HG03571 (cell line): ENCODE measurements around the gene VIL1.

ENCODE experiments used
- ATAC-seq: cut with Tn5 transposase; IDR thresholded peaks from one replicate; pipeline ENCODE4 v1.9.1; 2021; ENCODE audit not compliant: unreplicated experiment

Gene VIL1

GRCh38 chr2:218435003-218435982 is 16.4 kb downstream of the VIL1 start:
- ATAC-seq = no peak

GRCh38 chr2:218436992-218437391 is 18.1 kb downstream of the VIL1 start:
- ATAC-seq = no peak

GRCh38 chr2:218437969-218438368 is 19.0 kb downstream of the VIL1 start:
- ATAC-seq = no peak

GRCh38 chr2:218438596-218438995 is 19.7 kb downstream of the VIL1 start:
- no peak for ATAC-seq

- ATAC-seq = no peak
These were observed 25.9 kb downstream of the VIL1 start for GRCh38 chr2:218444692-218445357.

GRCh38 chr2:218445602-218446001 is 26.7 kb downstream of the VIL1 start:
- ATAC-seq = no peak

GRCh38 chr2:218446547-218446946 is 27.6 kb downstream of the VIL1 start:
- no peak for ATAC-seq

GRCh38 chr2:218447072-218447471 is 28.1 kb downstream of the VIL1 start:
- ATAC-seq = no peak

- ATAC-seq = no peak
These were observed 30.0 kb downstream of the VIL1 start for GRCh38 chr2:218448934-218449333.

GRCh38 chr2:218452079-218452478 is 33.2 kb downstream of the VIL1 start:
- no peak for ATAC-seq

GRCh38 chr2:218456849-218457248 is 37.9 kb downstream of the VIL1 start:
- no peak for ATAC-seq

- no peak for ATAC-seq
These were observed 39.7 kb downstream of the VIL1 start for GRCh38 chr2:218458598-218458997.

- ATAC-seq = no peak
These were observed 47.2 kb downstream of the VIL1 start for GRCh38 chr2:218465987-218466633.

GRCh38 chr2:218470448-218470847 is 51.5 kb downstream of the VIL1 start:
- ATAC-seq = no peak

GRCh38 chr2:218471036-218471435 is 52.1 kb downstream of the VIL1 start:
- ATAC-seq = no peak

GRCh38 chr2:218471982-218472381 is 53.1 kb downstream of the VIL1 start:
- ATAC-seq = no peak

- no peak for ATAC-seq
These were observed 54.1 kb downstream of the VIL1 start for GRCh38 chr2:218472988-218473387.

GRCh38 chr2:218474527-218474926 is 55.6 kb downstream of the VIL1 start:
- ATAC-seq = no peak

GRCh38 chr2:218476676-218477075 is 57.8 kb downstream of the VIL1 start:
- ATAC-seq = no peak

- ATAC-seq = no peak
These were observed 58.3 kb downstream of the VIL1 start for GRCh38 chr2:218477247-218477646.

- no peak for ATAC-seq
These were observed 59.6 kb downstream of the VIL1 start for GRCh38 chr2:218478544-218478943.

GRCh38 chr2:218479595-218479994 is 60.7 kb downstream of the VIL1 start:
- no peak for ATAC-seq
